Testis (tissue), 2 donors: ENCODE data around the gene BAK1.

Source experiments
- CTCF ChIP-seq, 3 experiments: fragments of 450-650 bp in 2 of 3; fragments of 200-600 bp in 1 of 3; sonication (generic) in 1 of 3; IDR thresholded peaks; one replicate each; pipeline ENCODE4 v1.5.1; 2016 to 2019; ENCODE audit warnings: antibody characterized with exemption in 3 of 3, mild to moderate bottlenecking in 2 of 3, moderate library complexity in 1 of 3
- POLR2A ChIP-seq: fragments of 450-650 bp; IDR thresholded peaks from one replicate; pipeline ENCODE4 v1.6.1; 2017; ENCODE audit warnings: antibody characterized with exemption, mild to moderate bottlenecking, moderate library complexity

- no peak for TF ChIP-seq CTCF (IDR thresholded peaks at IDR 0.05)
- TF ChIP-seq POLR2A = no peak
Measured at GRCh38 chr6:33593414-33593727, 13.3 kb upstream of the BAK1 start.
